ENCODE results near the gene NCBP2L. TPM values are rescaled to one million over a fixed set of nuclear protein-coding genes. Genes with fewer than 3 reads are reported as not detected.

Gene NCBP2L
- polyA plus RNA-seq, 1 donor (not counting 4 experiments of a cell fraction or from before 2014, with no cell fraction given) = not detected

DNA sequence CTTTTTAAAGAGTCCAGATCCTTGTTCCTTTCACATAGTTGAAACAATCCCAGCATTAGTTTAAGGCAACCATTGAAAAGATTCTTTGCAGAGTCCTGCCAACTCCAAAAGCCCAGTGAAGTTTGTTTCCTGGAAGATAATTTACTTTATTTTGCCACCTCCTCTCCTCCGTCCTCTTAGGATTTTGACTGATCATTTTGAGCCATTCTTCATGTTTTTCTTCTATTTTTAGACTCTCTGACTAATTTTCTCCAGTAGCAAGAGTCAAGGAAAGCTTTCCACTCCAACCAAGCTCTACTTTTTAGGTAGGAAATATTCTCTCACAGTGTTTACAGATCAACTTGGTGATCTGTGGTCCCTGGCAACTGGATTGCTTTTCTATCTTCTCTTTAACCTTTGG lies 10.3 kb downstream of the NCBP2L start:
- H4K20me1 ChIP-seq (ENCODE audit: control insufficient read depth, extremely low read depth, insufficient read depth, low read length) = no peaks in the 10 kb centered on the region
- H3K79me2 ChIP-seq (ENCODE audit: control insufficient read depth, insufficient read depth, low read length) = no peaks in the 10 kb centered on the region
- H3K36me3 ChIP-seq (ENCODE audit: control insufficient read depth in 2 of 2, extremely low read depth in 1 of 2, insufficient read depth in 2 of 2, low read length in 2 of 2) = no peaks in the 10 kb centered on the region
- H3K9me3 ChIP-seq (ENCODE audit: control insufficient read depth, low read depth, low read length) = no peaks in the 10 kb centered on the region
- H3K27me3 ChIP-seq (ENCODE audit: control insufficient read depth, extremely low read depth, insufficient read depth, low read length) = peaks cover 3% of the 10 kb centered on the region
- H3K4me3 ChIP-seq (ENCODE audit: control insufficient read depth in 2 of 3, extremely low read depth in 1 of 3, insufficient read depth in 2 of 3, low read depth in 1 of 3, low read length in 3 of 3) = no peak overlapping the region
- no peak overlapping the region for H3K27ac ChIP-seq (ENCODE audit: control insufficient read depth, insufficient read depth, low read length)
- FAIRE-seq (no peak), DNase-seq (ENCODE audit: low read depth, low spot score) (no peak)
- H3K9ac ChIP-seq (ENCODE audit: control insufficient read depth, extremely low read depth, insufficient read depth, low read length) = no peak overlapping the region
- no peak overlapping the region for H3K4me2 ChIP-seq (ENCODE audit: control insufficient read depth, extremely low read depth, insufficient read depth, low read depth, low read length)
- no peaks in the 10 kb centered on the region for H3K9me1 ChIP-seq (ENCODE audit: control insufficient read depth, extremely low read depth, insufficient read depth, low read length)
- TF ChIP-seq, protein P1, sequence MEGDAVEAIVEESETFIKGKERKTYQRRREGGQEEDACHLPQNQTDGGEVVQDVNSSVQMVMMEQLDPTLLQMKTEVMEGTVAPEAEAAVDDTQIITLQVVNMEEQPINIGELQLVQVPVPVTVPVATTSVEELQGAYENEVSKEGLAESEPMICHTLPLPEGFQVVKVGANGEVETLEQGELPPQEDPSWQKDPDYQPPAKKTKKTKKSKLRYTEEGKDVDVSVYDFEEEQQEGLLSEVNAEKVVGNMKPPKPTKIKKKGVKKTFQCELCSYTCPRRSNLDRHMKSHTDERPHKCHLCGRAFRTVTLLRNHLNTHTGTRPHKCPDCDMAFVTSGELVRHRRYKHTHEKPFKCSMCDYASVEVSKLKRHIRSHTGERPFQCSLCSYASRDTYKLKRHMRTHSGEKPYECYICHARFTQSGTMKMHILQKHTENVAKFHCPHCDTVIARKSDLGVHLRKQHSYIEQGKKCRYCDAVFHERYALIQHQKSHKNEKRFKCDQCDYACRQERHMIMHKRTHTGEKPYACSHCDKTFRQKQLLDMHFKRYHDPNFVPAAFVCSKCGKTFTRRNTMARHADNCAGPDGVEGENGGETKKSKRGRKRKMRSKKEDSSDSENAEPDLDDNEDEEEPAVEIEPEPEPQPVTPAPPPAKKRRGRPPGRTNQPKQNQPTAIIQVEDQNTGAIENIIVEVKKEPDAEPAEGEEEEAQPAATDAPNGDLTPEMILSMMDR (optimal IDR thresholded peaks at IDR 0.05 in 1 of 3, IDR thresholded peaks at IDR 0.05 in 1 of 3, conservative IDR thresholded peaks at IDR 0.05 in 1 of 3; ENCODE audit: extremely low read depth in 1 of 3, insufficient read depth in 2 of 3, low read length in 3 of 3) = no peak
- no peak for TF ChIP-seq EZH2 (IDR thresholded peaks at IDR 0.05; ENCODE audit: low read length)
- H3K4me1 ChIP-seq (ENCODE audit: control insufficient read depth, extremely low read depth, insufficient read depth, low read length) = no peaks in the 10 kb centered on the region
- H2AFZ ChIP-seq (ENCODE audit: control insufficient read depth, low read length) = no peak overlapping the region
- dilution Hi-C loops (cut with MboI; ENCODE audit: extremely low pct_ligation_motif_present, low sequenced_read_pairs) = no loop called here

DNA sequence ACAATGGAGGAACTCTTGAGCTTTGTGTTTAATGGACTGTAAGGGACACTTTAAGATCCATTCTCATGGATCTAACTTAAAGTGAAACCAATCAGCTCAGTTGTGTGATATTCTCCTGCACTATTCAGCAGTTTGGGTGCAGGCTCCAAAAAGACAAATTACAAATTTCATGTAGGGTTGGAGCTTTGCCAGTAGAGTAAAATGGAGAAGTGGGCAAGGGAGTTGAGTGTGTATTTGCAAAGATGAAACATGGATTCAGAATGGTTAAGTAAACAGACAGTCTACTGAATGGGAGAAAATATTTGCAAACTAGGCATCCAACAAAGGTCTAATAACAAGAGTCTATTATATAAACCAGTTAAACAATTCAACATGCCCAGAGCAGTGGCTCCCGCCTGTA lies 26.9 kb downstream of the NCBP2L start:
- H4K20me1 ChIP-seq (ENCODE audit: control insufficient read depth, extremely low read depth, insufficient read depth, low read length) = no peaks in the 10 kb centered on the region
- H3K4me2 ChIP-seq (ENCODE audit: control insufficient read depth, extremely low read depth, insufficient read depth, low read depth, low read length) = no peak overlapping the region
- no peaks in the 10 kb centered on the region for H3K9me1 ChIP-seq (ENCODE audit: control insufficient read depth, extremely low read depth, insufficient read depth, low read length)
- no peak overlapping the region for H2AFZ ChIP-seq (ENCODE audit: control insufficient read depth, low read length)
- H3K9me3 ChIP-seq (ENCODE audit: control insufficient read depth, low read depth, low read length) = no peaks in the 10 kb centered on the region
- H3K36me3 ChIP-seq (ENCODE audit: control insufficient read depth in 2 of 2, extremely low read depth in 1 of 2, insufficient read depth in 2 of 2, low read length in 2 of 2) = no peaks in the 10 kb centered on the region
- H3K27ac ChIP-seq (ENCODE audit: control insufficient read depth, insufficient read depth, low read length) = no peak overlapping the region
- no peak overlapping the region for H3K9ac ChIP-seq (ENCODE audit: control insufficient read depth, extremely low read depth, insufficient read depth, low read length)
- no peaks in the 10 kb centered on the region for H3K4me1 ChIP-seq (ENCODE audit: control insufficient read depth, extremely low read depth, insufficient read depth, low read length)
- dilution Hi-C loops (cut with MboI; ENCODE audit: extremely low pct_ligation_motif_present, low sequenced_read_pairs) = no loop called here
- no peak for TF ChIP-seq EZH2 (IDR thresholded peaks at IDR 0.05; ENCODE audit: low read length)
- TF ChIP-seq, protein P1 (optimal IDR thresholded peaks at IDR 0.05 in 1 of 3, IDR thresholded peaks at IDR 0.05 in 1 of 3, conservative IDR thresholded peaks at IDR 0.05 in 1 of 3; ENCODE audit: extremely low read depth in 1 of 3, insufficient read depth in 2 of 3, low read length in 3 of 3) = no peak
- no peak overlapping the region for H3K4me3 ChIP-seq (ENCODE audit: control insufficient read depth in 2 of 3, extremely low read depth in 1 of 3, insufficient read depth in 2 of 3, low read depth in 1 of 3, low read length in 3 of 3)
- no peaks in the 10 kb centered on the region for H3K27me3 ChIP-seq (ENCODE audit: control insufficient read depth, extremely low read depth, insufficient read depth, low read length)
- no peak for DNase-seq (ENCODE audit: low read depth, low spot score)
- no peaks in the 10 kb centered on the region for H3K79me2 ChIP-seq (ENCODE audit: control insufficient read depth, insufficient read depth, low read length)
- no peak for FAIRE-seq

All from keratinocyte (primary cell).